HG03342 (cell line): ENCODE measurements around the gene IFFO2.

Experiments
- ATAC-seq: cut with Tn5 transposase; IDR thresholded peaks from one replicate; pipeline ENCODE4 v1.9.1; 2021; ENCODE audit warnings: mild to moderate bottlenecking, moderate library complexity; ENCODE audit not compliant: unreplicated experiment

Gene IFFO2

GRCh38 chr1:18858070-18858688 lies 98.3 kb downstream of the IFFO2 start:
- ATAC-seq = no peak

- no peak for ATAC-seq
Measured at GRCh38 chr1:18856435-18856834, 100.0 kb downstream of the IFFO2 start.

- ATAC-seq = no peak
Measured at GRCh38 chr1:18855573-18855972, 100.9 kb downstream of the IFFO2 start.

- ATAC-seq = no peak
Measured at GRCh38 chr1:18854331-18855025, 102.0 kb downstream of the IFFO2 start.
